PC-3 (cell line): ENCODE measurements around the gene SAMD8.

ENCODE experiments used
- CTCF ChIP-seq: fragments of 300-600 bp; sonication (generic); conservative IDR thresholded peaks from 2 replicates; pipeline ENCODE4 v1.5.1; 2017; ENCODE audit warnings: antibody characterized with exemption, low read depth, mild to moderate bottlenecking, low read length
- EZH2phosphoT487 ChIP-seq: fragments of 300-600 bp; sonication (generic); IDR thresholded peaks from 2 replicates; pipeline ENCODE4 v1.6.1; 2018; ENCODE audit warnings: mild to moderate bottlenecking, antibody characterized with exemption, low read length, borderline replicate concordance

GRCh38 chr10:75170215-75170614 is 58.8 kb downstream of the SAMD8 start:
- TF ChIP-seq CTCF: no peak
- TF ChIP-seq EZH2phosphoT487: no peak
